Thoracic aorta (tissue), 2 donors: ENCODE data around the gene SLC6A12. TPM values are rescaled to one million over a fixed set of nuclear protein-coding genes. Genes with fewer than 3 reads are reported as not detected.

Experiments used
- ATAC-seq: fragments of 150-250 bp; one replicate; pipeline ENCODE4 v1.8.0; 2017; ENCODE audit warnings: low read depth; ENCODE audit not compliant: insufficient number of reproducible peaks, low FRiP score
- DNase-seq: peaks from one replicate; pipeline ENCODE4 v3.0.0-alpha.2; 2020; ENCODE audit warnings: low spot score
- H3K27ac ChIP-seq, 2 donors: fragments of 200-600 bp; sonication (generic); 1 replicate in 1 of 2; 2 replicates in 1 of 2; pipeline ENCODE4 v1.5.1; 2016; ENCODE audit warnings: mild to moderate bottlenecking in 2 of 2, moderate library complexity in 2 of 2
- H3K27me3 ChIP-seq: fragments of 200-600 bp; sonication (generic); replicated peaks from 2 replicates; pipeline ENCODE4 v1.6.0; 2016; ENCODE audit warnings: mild to moderate bottlenecking; ENCODE audit not compliant: insufficient read depth
- H3K36me3 ChIP-seq: fragments of 200-600 bp; sonication (generic); one replicate; pipeline ENCODE4 v1.5.1; 2016
- H3K4me1 ChIP-seq, 2 donors: fragments of 200-600 bp; sonication (generic); 1 replicate in 1 of 2; 2 replicates in 1 of 2; pipeline versions ENCODE4 v1.5.1 to v1.6.0; 2016; ENCODE audit warnings: low read depth in 2 of 2, mild to moderate bottlenecking in 1 of 2; ENCODE audit not compliant: control insufficient read depth in 1 of 2
- H3K4me3 ChIP-seq: fragments of 200-600 bp; sonication (generic); 2 replicates; pipeline ENCODE4 v1.5.1; 2016; ENCODE audit warnings: mild to moderate bottlenecking
- H3K9me3 ChIP-seq: fragments of 200-600 bp; sonication (generic); 2 replicates; pipeline ENCODE4 v1.5.1; 2016
- total RNA-seq, 2 donors: library from RNA; depleted of rRNA; stranded (reverse); fragments of >200 nt; gene quantifications; one replicate each; pipeline versions ENCODE4 v1.1.0 to v1.2.3, GENCODE V29; 2016
- TF ChIP-seq, protein P1 (sequence below): fragments of 200-600 bp; sonication (generic); IDR thresholded peaks from one replicate; pipeline ENCODE4 v1.5.1; 2019; ENCODE audit warnings: antibody characterized with exemption

Gene SLC6A12
- total RNA-seq, 2 donors from 2014 or later: 1.2 to 1.8 TPM

DNA sequence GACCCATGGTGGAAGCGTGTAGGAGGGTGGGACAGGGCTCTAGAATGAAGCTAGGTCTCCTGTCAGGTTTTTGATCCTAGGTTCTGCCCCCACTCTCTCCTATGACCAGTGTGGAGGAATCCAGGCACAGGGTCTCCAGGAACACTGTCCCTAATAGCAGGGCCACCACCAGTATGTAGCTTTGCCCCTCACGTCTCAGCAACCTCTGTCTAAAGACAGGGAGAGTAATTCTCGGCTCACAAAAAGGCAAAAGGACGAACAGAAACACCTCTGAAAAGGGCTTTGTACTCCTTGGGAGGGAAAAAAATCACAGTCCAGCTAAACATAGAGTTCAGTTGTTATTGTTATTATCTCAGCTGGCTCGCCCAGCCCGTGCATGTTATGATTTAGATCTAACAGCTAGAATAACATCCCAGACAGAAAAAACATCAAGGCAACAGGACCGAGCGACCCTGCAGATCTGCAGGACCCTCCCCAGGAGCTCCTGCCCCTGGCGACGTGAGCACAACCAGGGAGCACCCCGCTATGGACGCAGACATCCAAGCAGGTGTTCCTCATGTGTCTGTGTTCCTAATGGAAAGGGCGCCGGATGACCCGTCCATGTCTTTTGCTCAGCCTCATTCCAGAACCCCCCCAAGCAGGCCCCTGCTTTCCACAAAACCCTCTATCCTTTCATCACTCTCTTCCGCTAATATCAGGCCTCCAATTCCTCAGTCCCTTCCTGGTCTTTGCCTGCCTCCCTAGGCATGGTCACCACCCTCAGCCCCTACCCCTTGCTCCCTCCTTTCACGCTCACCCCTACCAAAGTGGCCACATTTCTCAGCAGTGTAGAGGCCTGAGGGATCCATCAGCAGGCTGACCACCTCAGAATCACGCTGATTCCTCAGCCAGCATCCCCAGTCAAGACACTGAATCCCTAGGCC lies 14.2 kb upstream of the SLC6A12 start:
- no peak overlapping the region for H3K4me3 ChIP-seq
- no peaks in the 10 kb centered on the region for H3K36me3 ChIP-seq
- H3K4me1 ChIP-seq: no peaks in the 10 kb centered on the region
- DNase-seq (no peak), ATAC-seq (no peak)
- H3K27ac ChIP-seq: no peak overlapping the region
- TF ChIP-seq, protein P1, sequence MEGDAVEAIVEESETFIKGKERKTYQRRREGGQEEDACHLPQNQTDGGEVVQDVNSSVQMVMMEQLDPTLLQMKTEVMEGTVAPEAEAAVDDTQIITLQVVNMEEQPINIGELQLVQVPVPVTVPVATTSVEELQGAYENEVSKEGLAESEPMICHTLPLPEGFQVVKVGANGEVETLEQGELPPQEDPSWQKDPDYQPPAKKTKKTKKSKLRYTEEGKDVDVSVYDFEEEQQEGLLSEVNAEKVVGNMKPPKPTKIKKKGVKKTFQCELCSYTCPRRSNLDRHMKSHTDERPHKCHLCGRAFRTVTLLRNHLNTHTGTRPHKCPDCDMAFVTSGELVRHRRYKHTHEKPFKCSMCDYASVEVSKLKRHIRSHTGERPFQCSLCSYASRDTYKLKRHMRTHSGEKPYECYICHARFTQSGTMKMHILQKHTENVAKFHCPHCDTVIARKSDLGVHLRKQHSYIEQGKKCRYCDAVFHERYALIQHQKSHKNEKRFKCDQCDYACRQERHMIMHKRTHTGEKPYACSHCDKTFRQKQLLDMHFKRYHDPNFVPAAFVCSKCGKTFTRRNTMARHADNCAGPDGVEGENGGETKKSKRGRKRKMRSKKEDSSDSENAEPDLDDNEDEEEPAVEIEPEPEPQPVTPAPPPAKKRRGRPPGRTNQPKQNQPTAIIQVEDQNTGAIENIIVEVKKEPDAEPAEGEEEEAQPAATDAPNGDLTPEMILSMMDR: no peak
- no peaks in the 10 kb centered on the region for H3K9me3 ChIP-seq
- no peaks in the 10 kb centered on the region for H3K27me3 ChIP-seq

DNA sequence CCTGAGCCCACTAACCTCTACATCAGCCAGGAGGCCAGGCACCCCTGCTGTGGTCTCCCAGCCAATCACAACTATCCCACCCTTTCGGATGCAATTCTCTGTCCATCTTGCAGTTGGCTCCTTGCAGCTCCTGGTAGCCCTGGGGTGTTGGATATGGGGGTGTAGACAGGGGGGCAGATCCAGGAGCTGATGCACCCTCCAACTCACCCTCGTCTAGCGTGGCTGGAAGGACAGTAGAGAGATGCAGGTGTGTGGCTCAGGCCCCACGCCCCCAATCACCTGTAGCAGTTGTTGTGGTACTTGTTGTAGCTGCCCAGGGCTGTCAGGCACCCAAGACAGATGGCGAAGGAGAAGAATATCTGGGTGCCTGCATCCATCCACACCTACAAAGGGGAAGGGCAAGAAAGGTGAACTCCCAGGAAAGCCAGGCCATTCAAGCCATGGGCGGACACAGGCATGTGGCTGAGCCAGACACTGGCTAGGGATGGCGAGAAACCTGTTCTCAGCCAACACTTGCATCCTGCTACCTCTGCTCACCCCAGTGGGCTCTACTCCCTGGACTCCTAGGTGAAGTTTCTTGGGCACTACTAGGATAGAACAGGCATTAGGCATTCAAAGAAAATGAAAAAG lies 13.4 kb upstream of the SLC6A12 start:
- no peaks in the 10 kb centered on the region for H3K36me3 ChIP-seq
- no peak overlapping the region for H3K27ac ChIP-seq
- H3K9me3 ChIP-seq: no peaks in the 10 kb centered on the region
- TF ChIP-seq, protein P1: no peak
- no peak overlapping the region for H3K4me3 ChIP-seq
- H3K4me1 ChIP-seq: no peaks in the 10 kb centered on the region
- H3K27me3 ChIP-seq: no peaks in the 10 kb centered on the region
- ATAC-seq: no peak
- DNase-seq: no peak

DNA sequence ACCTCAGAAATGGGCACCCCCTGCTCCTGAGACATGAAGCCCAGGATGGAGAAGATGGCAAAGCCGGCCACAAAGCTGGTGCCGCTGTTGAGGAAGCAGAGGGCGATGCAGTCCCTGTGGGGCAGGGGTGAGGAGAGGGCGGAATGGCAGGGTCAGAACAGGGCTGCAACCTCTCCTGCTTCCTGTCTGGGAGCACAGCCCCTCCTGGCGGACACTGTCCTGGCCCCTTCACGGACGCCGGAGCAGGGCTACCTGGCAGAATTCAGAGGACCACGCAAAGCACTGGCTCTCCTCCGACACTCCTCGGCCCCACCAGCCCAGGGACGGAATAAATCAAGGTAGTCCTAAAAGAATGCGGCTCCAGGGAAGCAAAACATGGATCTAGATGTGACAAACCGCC lies 12.4 kb upstream of the SLC6A12 start:
- DNase-seq: no peak
- no peak overlapping the region for H3K27ac ChIP-seq

DNA sequence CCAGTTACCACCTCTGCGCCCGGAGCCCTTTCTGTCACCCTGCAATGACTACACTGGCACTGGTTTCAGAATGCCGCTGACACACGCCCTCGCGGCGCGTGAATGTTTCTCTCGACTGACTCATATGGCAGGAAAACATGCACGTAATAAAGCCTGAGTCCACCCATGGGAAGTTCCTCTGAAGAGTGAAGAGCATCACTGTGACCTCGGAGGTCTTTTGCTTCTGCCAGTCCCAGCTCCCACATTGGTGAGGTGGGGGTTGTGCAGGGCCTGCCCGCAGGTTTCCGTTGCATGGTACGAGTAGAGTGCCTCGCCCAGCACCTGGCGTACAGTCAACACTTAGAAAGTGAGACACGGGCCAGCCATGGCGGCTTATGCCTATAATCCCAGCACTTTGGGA lies 11.1 kb upstream of the SLC6A12 start:
- Histone ChIP-seq H3K36me3 (no peaks in the 10 kb centered on the region), H3K27me3 (no peaks in the 10 kb centered on the region), H3K4me3 (no peak overlapping the region), H3K27ac (no peak overlapping the region), H3K9me3 (no peaks in the 10 kb centered on the region), H3K4me1 (no peaks in the 10 kb centered on the region)
- DNase-seq: no peak
- no peak for ATAC-seq
- TF ChIP-seq, protein P1: no peak

More for the DNA sequence above, 12.4 kb upstream of the SLC6A12 start:
- H3K9me3 ChIP-seq: no peaks in the 10 kb centered on the region
- TF ChIP-seq, protein P1: no peak
- H3K4me3 ChIP-seq: no peak overlapping the region
- H3K36me3 ChIP-seq: no peaks in the 10 kb centered on the region
- no peak for ATAC-seq
- no peaks in the 10 kb centered on the region for H3K27me3 ChIP-seq
- H3K4me1 ChIP-seq: no peaks in the 10 kb centered on the region

DNA sequence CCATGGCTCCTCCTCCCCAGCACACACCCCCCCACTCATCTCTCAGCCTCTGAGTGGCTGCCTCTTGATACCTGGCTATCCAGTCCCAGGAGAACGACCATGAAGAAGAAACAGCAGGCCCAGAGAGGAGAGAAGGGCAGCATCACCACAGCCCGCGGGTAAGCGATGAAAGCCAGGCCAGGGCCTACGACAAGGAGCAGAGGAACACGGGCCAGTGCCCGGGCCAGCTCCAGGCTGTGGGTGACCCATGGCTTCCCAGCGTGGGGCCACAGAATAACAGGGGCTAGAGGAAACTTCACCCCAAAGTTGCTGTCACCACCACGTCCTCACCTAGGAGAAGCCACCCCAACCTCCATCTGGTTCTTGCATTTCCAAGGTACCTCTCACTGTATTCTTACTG lies 10.4 kb upstream of the SLC6A12 start:
- Histone ChIP-seq H3K9me3 (no peaks in the 10 kb centered on the region), H3K36me3 (no peaks in the 10 kb centered on the region), H3K4me3 (no peak overlapping the region), H3K27me3 (no peaks in the 10 kb centered on the region), H3K4me1 (no peaks in the 10 kb centered on the region), H3K27ac (no peak overlapping the region)
- ATAC-seq (no peak), DNase-seq (no peak)
- TF ChIP-seq, protein P1: no peak
